CD4-positive, alpha-beta T cell treated with Interleukin-15 for 1 hour (primary cell): ENCODE results near the gene WDFY1.

Experiments used
- DNase-seq: peaks from one replicate; pipeline ENCODE4 v3.0.0-alpha.2; 2020

The WDFY1 gene

DNA sequence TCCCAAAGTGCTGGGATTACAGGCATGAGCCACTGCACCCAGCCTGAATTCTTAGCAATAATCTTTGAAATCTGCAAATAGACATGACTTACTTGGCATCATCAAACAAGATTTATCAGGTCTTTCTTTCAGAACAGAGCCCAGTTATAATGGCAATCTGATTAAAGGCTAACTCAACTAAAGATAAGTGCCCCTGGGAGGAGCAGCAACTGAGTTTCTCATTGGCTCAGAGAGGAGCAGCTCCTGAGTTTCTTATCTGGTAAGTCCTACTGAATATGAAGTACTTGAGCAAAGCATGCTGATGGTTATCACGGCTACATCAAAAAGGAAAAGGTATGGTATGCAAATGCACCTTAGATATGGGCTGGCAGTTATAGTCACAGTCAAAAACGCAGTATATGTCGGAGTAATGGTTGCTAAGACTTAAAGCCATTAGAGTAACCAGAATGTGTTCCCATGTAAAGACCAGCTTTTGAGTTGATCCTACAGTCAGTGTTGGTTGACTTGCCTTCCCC is 92.8 kb downstream of the WDFY1 start:
- DNase-seq: no peak

- DNase-seq: no peak
These were observed 97.7 kb downstream of the WDFY1 start for GRCh38 chr2:223847410-223847809.

GRCh38 chr2:223846515-223846914 is 98.6 kb downstream of the WDFY1 start:
- DNase-seq: no peak

DNA sequence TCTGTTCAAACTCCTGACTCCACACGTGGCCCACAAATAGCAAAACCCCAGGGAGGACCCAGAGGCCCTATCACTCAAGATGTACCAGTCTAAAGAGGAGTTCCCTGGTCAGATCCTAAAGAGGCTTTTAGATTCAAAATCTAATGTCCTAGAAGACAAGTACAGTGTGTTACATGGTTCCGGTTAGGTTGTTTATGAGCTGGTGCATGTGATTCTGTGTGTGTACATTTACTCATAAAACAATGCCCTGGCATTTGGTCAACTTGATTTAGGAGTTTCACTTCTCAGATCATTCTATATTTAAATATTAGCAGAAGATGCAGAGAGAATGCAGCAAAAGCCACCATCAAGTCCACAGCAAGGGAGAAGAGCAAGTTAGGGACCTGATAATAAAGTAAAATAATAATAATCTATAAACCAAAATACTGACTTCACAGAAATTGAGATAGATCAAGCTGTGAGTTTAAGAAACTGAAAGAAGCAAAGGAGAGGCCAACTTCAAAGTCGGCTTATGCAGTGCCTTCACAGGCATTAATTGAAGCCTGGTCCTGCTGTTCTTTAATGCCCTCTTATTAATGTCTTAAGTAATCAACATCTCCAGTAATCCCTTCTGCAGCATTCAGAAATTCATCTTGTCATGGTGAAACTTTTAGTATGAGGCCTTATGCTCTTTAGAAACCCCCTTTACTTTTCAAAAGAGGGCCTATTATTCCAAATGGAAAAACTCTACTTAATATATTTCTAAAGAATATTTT is 103.5 kb downstream of the WDFY1 start:
- no peak for DNase-seq

GRCh38 chr2:223837287-223838061 is 107.7 kb downstream of the WDFY1 start, which contains the start of gene AP1S3:
Gene AP1S3, minus strand, starts transcription at chr2:223837582. Its CDS starts 132 bp downstream, at chr2:223837450.
- DNase-seq: peak; percentile 77

DNA sequence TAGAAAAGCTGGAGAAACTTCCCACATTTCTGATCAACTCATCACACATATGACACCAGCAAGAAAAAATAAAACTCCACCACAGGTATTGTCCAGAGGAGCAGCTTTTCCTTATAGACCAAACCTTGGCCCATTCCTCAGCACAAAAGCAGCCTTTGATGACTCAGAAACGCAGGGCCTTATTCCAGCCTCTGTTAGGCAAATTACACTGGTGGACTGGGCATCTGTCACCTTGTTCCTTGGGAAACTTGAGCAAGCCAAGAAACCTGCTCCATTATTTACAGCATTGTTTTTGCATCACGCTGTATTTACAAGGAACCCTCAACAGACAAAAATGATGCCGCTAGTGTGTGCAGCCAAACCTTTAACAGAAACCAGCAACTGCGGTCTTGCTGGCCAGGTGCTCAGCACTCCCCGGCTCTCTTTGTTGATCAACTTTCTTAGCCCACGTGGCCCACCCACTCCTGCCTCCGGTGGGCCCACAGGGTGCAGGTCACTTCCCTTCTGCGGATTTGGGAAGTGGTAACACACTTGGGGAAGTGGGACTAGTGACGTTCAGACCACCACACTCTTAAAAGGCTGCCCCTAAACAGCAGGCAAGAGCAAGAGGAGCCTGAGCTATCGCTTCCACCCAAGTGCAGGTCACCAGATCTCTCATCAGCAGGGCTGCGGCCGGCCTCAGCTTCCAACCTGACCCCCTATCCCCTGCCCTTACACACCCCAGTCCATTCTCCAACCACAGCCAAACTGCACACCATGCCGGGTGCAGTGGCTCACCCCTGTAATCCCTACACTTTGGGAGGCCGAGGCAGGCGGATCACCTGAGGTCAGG is 109.2 kb downstream of the WDFY1 start:
- peak; percentile 78 for DNase-seq

- no peak for DNase-seq
These were observed 110.7 kb downstream of the WDFY1 start for GRCh38 chr2:223834431-223834830.

GRCh38 chr2:223832241-223832903 is 112.8 kb downstream of the WDFY1 start:
- no peak for DNase-seq

GRCh38 chr2:223829128-223829527 is 116.0 kb downstream of the WDFY1 start:
- no peak for DNase-seq

GRCh38 chr2:223828314-223828713 is 116.8 kb downstream of the WDFY1 start:
- no peak for DNase-seq

GRCh38 chr2:223826995-223827394 is 118.1 kb downstream of the WDFY1 start:
- no peak for DNase-seq
